HepG2 (cell line): ENCODE data around the gene MAN1C1. TPM values are rescaled to one million over a fixed set of nuclear protein-coding genes. Genes with fewer than 3 reads are reported as not detected.

Experiments
- ATAC-seq: fragments of 200-7000 bp; cut with Tn5 transposase; 3 replicates; pipeline ENCODE4 v1.9.1; 2020; ENCODE audit warnings: mild to moderate bottlenecking, moderate library complexity
- BruUV-seq: library from RNA; stranded (reverse); fragments of 400-500 nt; replicated peaks from 2 replicates; lab custom pipeline; 2021; lab: Mats Ljungman, UMichigan
- CTCF ChIA-PET: fragments of 300-600 bp; formaldehyde crosslinking; extraction: SDS; loops from one replicate; lab custom pipeline; 2021; ENCODE audit warnings: low total read pairs, inconsistent platforms, low intra/inter-chr PET ratio; lab: Yijun Ruan, JAX
- POLR2A ChIA-PET: fragments of 350-600 bp; sonication (Branson Sonifier 250); formaldehyde crosslinking; loops from one replicate; lab custom pipeline; 2020; ENCODE audit warnings: antibody characterized with exemption, inconsistent platforms; lab: Yijun Ruan, JAX
- DNase-seq: peaks from one replicate; pipeline ENCODE4 v3.0.0-alpha.2; 2015; ENCODE audit warnings: low spot score
- FAIRE-seq: peaks from 3 replicates; lab custom pipeline; 2011; peaks lifted over from hg19 to GRCh38; lab: Jason Lieb, UNC
- H2AFZ ChIP-seq: one replicate; pipeline ENCODE4 v1.6.1; 2011; ENCODE audit warnings: low read length, inconsistent platforms
- H3K27ac ChIP-seq: fragments of 300-600 bp; 3 replicates; pipeline ENCODE4 v1.8.0; 2011; ENCODE audit warnings: mixed run types, mild to moderate bottlenecking, mixed read lengths, low read length, inconsistent platforms; ENCODE audit not compliant: insufficient read depth; ENCODE audit errors: extremely low read length
- H3K27me3 ChIP-seq, 2 experiments: fragments of 200-600 bp in 1 of 2; 2 replicates in 1 of 2; 3 replicates in 1 of 2; pipeline versions ENCODE4 v1.6.0 to v1.8.0; 2011; ENCODE audit warnings: low read length in 2 of 2, mild to moderate bottlenecking in 2 of 2, moderate library complexity in 2 of 2, inconsistent platforms in 1 of 2; ENCODE audit not compliant: insufficient read depth in 2 of 2, control insufficient read depth in 1 of 2
- H3K36me3 ChIP-seq, 2 experiments: fragments of 200-600 bp in 1 of 2; replicated peaks in 1 of 2; 2 replicates in 1 of 2; 3 replicates in 1 of 2; pipeline versions ENCODE4 v1.5.1 to v1.8.0; 2011; ENCODE audit warnings: low read length in 2 of 2, inconsistent platforms in 1 of 2; ENCODE audit not compliant: insufficient read depth in 2 of 2, control insufficient read depth in 1 of 2
- H3K4me1 ChIP-seq: 2 replicates; pipeline ENCODE4 v1.5.1; 2012; ENCODE audit warnings: low read length, inconsistent platforms; ENCODE audit not compliant: insufficient read depth
- H3K4me2 ChIP-seq: 2 replicates; pipeline ENCODE4 v1.6.0; 2011; ENCODE audit warnings: low read depth, low read length, inconsistent platforms
- H3K4me3 ChIP-seq, 3 experiments: fragments of 200-600 bp in 1 of 3; sonication (generic), shearing (Covaris generic) in 1 of 3; replicated peaks in 1 of 3; 2 replicates each; pipeline ENCODE4 v1.5.1; 2011 to 2016; ENCODE audit warnings: low read length in 3 of 3, inconsistent platforms in 2 of 3, low read depth in 2 of 3, mild to moderate bottlenecking in 2 of 3, control low read depth in 1 of 3, mixed read lengths in 1 of 3; ENCODE audit not compliant: insufficient read depth in 1 of 3
- H3K79me2 ChIP-seq: one replicate; pipeline ENCODE4 v1.6.1; 2011; ENCODE audit warnings: low read length, inconsistent platforms; ENCODE audit not compliant: insufficient read depth
- H3K9ac ChIP-seq: 2 replicates; pipeline ENCODE4 v1.6.0; 2011; ENCODE audit warnings: mild to moderate bottlenecking, low read depth, low read length, inconsistent platforms; ENCODE audit not compliant: insufficient read depth
- H3K9me3 ChIP-seq: 2 replicates; pipeline ENCODE4 v1.5.1; 2012; ENCODE audit warnings: mild to moderate bottlenecking, low read length
- H4K20me1 ChIP-seq: 2 replicates; pipeline ENCODE4 v1.6.0; 2011; ENCODE audit warnings: inconsistent platforms, mild to moderate bottlenecking, low read length, moderate library complexity; ENCODE audit not compliant: insufficient read depth
- KMT2A ChIP-seq: sonication (generic); formaldehyde crosslinking; IDR thresholded peaks from 2 replicates; pipeline ENCODE4 v1.4.0; 2020; ENCODE audit warnings: missing genetic modification reagents
- PHF8 ChIP-seq: sonication (generic); formaldehyde crosslinking; IDR thresholded peaks from 2 replicates; pipeline ENCODE4 v1.5.0; 2020; ENCODE audit warnings: missing genetic modification reagents
- SMAD3 ChIP-seq: sonication (generic); formaldehyde crosslinking; IDR thresholded peaks from 2 replicates; pipeline ENCODE4 v1.4.0; 2020; ENCODE audit warnings: missing genetic modification reagents
- SRSF9 ChIP-seq: fragments of 200-400 bp; formaldehyde crosslinking; IDR thresholded peaks from 2 replicates; pipeline ENCODE4 v1.6.1; 2018; ENCODE audit warnings: borderline replicate concordance, mild to moderate bottlenecking, low read depth, low read length; ENCODE audit not compliant: insufficient read depth, poor library complexity, severe bottlenecking
- ZNF331 ChIP-seq: sonication (generic); formaldehyde crosslinking; IDR thresholded peaks from 2 replicates; pipeline ENCODE4 v1.4.0; 2020; ENCODE audit warnings: missing genetic modification reagents
- ZNF644 ChIP-seq: IDR thresholded peaks from 2 replicates; pipeline ENCODE4 v1.6.1; 2016; ENCODE audit warnings: low read depth
- ZNF768 ChIP-seq: sonication (generic); formaldehyde crosslinking; IDR thresholded peaks from 2 replicates; pipeline ENCODE4 v1.4.0; 2020; ENCODE audit warnings: missing genetic modification reagents
- WGBS: methylation state at CpG from one replicate; pipeline ENCODE4 v1.1.6; 2017; ENCODE audit warnings: low lambda C conversion rate; 5-methylcytosine and 5-hydroxymethylcytosine counted together
- in situ Hi-C: cut with HindIII; loops from 2 replicates; pipeline ENCODE4 v1.10.0; 2017; ENCODE audit warnings: low pct_unique_long_range_greater_than_20kb; ENCODE audit not compliant: extremely low pct_ligation_motif_present
- intact Hi-C: fragments of 100-400 bp; cut with micrococcal nuclease; formaldehyde crosslinking; loops from one replicate; pipeline ENCODE4 v1.10.0; 2022; ENCODE audit not compliant: unreplicated experiment
- polyA plus RNA-seq, 8 experiments: library from polyadenylated mRNA; depleted of rRNA in 3 of 8; stranded (reverse) in 7 of 8; unstranded in 1 of 8; fragments of >200 nt; fragmentation: Illumina TruSeq in 4 of 8; extraction: Trizol in 4 of 8; gene quantifications; 2 replicates each; pipeline versions ENCODE4 v1.2.1 to v1.2.3, GENCODE V29; 2011 to 2016; ENCODE audit warnings: low read depth in 4 of 8, missing spikeins in 1 of 8, mixed read lengths in 1 of 8; ENCODE audit not compliant: insufficient read depth in 1 of 8
- total RNA-seq, 5 experiments: library from RNA; depleted of rRNA; stranded (reverse); fragments of >200 nt; fragmentation: Illumina TruSeq; extraction: Trizol; gene quantifications; 2 replicates each; pipeline ENCODE4 v1.2.3, GENCODE V29; 2016; ENCODE audit warnings: low read depth in 1 of 5
- TF ChIP-seq, protein P1 (sequence below): sonication (generic); formaldehyde crosslinking; IDR thresholded peaks from 2 replicates; pipeline ENCODE4 v1.5.0; 2020; ENCODE audit warnings: mild to moderate bottlenecking, low read depth, missing genetic modification reagents, borderline replicate concordance
- TF ChIP-seq, protein P2 (sequence below): sonication (generic); formaldehyde crosslinking; IDR thresholded peaks from 2 replicates; pipeline ENCODE4 v1.4.0; 2020; ENCODE audit warnings: missing genetic modification reagents

MAN1C1 gene
- total and polyA plus RNA-seq, 2 of the 13 experiments (the other 11 are each of a cell fraction or from before 2014, with no cell fraction given): 0.18 to 0.49 TPM

DNA sequence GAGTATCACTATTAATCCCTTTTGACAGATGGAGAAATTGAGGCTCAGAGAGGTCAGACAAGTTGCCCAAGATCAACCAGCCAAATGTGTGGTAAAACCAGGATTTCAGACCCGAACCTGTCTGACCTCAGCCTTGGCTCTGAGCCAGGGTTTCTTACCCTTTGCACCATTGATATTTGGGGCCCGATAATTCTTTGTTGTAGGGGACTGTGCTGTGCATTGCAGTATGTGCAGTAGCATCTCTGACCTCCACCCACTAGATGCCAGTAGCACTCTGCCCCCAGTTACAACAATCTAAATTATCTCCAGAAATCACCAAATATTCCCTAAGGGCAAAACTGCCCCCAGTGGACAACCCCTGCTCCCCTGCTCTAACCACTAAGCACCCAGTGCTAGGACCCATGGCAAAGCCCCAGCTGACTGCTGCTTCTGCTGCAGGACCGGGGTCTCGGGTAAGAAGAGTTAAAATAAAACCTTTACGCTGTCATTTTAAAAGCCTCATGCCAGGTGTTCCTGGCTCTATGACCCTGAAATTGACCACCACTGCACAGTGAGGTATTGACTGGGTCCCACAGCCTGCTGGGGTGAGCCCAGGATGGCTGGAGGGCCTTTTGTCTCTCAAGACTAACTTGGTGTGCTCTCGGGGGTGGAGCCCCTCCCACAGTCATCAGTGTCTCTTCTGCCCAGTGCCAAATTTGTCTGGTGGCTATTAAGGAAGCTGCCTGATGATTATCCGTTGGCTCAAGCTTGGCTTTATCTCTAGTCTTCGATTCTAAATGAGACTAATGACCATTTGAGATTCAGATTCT lies 5.6 kb upstream of the MAN1C1 start:
- no peak overlapping the region for H3K4me3 ChIP-seq
- H3K27me3 ChIP-seq: peaks cover 0 to 15% of the 10 kb centered on the region in 2 experiments; a peak in 2 of 5 replicates
- DNase-seq: no peak
- H3K4me2 ChIP-seq: no peak overlapping the region
- no peak overlapping the region for H2AFZ ChIP-seq
- no TSS peak for BruUV-seq
- ChIA-PET POLR2A (no interaction called here), CTCF (no interaction called here)
- no peaks in the 10 kb centered on the region for H4K20me1 ChIP-seq
- no peak for FAIRE-seq
- WGBS: 13% methylated on average over 7 of the region's 8 CpGs
- in situ Hi-C loops: loop anchor here (25.0 kb wide), 1 partner anchor 201 kb away; the partner anchor contains the start of genes MTFR1L and SELENON
- no peak for ATAC-seq
- no peaks in the 10 kb centered on the region for H3K36me3 ChIP-seq
- no peaks in the 10 kb centered on the region for H3K79me2 ChIP-seq
- TF ChIP-seq ZNF768 (CRISPR knock-in tag) (peak; percentile 52; the same call in 1 of the 2 replicates), ZNF644 (CRISPR knock-in tag) (no peak)
- H3K4me1 ChIP-seq: peaks cover 12% of the 10 kb centered on the region; the same call in 1 of the 2 replicates
- H3K9ac ChIP-seq: no peak overlapping the region
- no peak overlapping the region for H3K27ac ChIP-seq
- intact Hi-C loops: no loop called here
- no peaks in the 10 kb centered on the region for H3K9me3 ChIP-seq

DNA sequence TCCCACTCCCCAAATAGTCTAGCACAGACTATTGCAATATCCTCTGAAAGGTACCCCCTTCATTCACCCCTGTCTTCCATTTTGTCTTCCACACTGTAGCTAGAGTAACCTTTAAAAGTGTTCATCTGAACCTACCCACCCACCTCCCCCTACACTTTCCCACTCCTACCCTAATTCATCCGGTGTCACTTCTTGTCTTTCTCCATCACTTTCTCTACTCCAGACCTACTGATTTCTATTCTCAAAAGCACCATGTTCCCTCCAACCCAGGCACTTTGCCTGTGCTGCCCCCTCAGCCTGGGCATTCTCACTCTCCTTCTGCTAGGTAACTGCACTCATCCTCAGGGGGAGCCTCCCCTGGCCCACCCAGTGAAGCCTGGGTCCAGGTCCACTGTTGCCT lies 4.7 kb upstream of the MAN1C1 start:
- H3K9ac ChIP-seq: no peak overlapping the region
- no peak for FAIRE-seq
- intact Hi-C loops: no loop called here
- BruUV-seq: no TSS peak
- in situ Hi-C loops: loop anchor here (25.0 kb wide), 1 partner anchor 200 kb away; the partner anchor contains the start of genes MTFR1L and SELENON
- H3K4me2 ChIP-seq: no peak overlapping the region
- H4K20me1 ChIP-seq: no peaks in the 10 kb centered on the region
- H3K4me1 ChIP-seq: peaks cover 12% of the 10 kb centered on the region; the same call in 1 of the 2 replicates
- no peaks in the 10 kb centered on the region for H3K36me3 ChIP-seq
- WGBS: 0% methylated on average over 1 of the region's 1 CpG
- no peak overlapping the region for H3K27ac ChIP-seq
- no peak overlapping the region for H3K4me3 ChIP-seq
- H3K27me3 ChIP-seq: peaks cover 0 to 15% of the 10 kb centered on the region in 2 experiments; a peak in 2 of 5 replicates
- TF ChIP-seq SRSF9 (no peak), PHF8 (CRISPR knock-in tag) (no peak), KMT2A (CRISPR knock-in tag) (no peak), ZNF331 (no peak), SMAD3 (CRISPR knock-in tag) (no peak)
- TF ChIP-seq, protein P1, sequence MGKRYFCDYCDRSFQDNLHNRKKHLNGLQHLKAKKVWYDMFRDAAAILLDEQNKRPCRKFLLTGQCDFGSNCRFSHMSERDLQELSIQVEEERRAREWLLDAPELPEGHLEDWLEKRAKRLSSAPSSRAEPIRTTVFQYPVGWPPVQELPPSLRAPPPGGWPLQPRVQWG (CRISPR knock-in tag): no peak
- TF ChIP-seq, protein P2, sequence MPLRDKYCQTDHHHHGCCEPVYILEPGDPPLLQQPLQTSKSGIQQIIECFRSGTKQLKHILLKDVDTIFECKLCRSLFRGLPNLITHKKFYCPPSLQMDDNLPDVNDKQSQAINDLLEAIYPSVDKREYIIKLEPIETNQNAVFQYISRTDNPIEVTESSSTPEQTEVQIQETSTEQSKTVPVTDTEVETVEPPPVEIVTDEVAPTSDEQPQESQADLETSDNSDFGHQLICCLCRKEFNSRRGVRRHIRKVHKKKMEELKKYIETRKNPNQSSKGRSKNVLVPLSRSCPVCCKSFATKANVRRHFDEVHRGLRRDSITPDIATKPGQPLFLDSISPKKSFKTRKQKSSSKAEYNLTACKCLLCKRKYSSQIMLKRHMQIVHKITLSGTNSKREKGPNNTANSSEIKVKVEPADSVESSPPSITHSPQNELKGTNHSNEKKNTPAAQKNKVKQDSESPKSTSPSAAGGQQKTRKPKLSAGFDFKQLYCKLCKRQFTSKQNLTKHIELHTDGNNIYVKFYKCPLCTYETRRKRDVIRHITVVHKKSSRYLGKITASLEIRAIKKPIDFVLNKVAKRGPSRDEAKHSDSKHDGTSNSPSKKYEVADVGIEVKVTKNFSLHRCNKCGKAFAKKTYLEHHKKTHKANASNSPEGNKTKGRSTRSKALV: no peak
- TF ChIP-seq, all 625 proteins: peak for 0
- POLR2A ChIA-PET: no interaction called here
- no peaks in the 10 kb centered on the region for H3K79me2 ChIP-seq
- no peak overlapping the region for H2AFZ ChIP-seq
- no peak for ATAC-seq
- no peak for DNase-seq
- CTCF ChIA-PET: no interaction called here
- no peaks in the 10 kb centered on the region for H3K9me3 ChIP-seq
